ENCODE results near the gene GRPEL2.

Gene GRPEL2

DNA sequence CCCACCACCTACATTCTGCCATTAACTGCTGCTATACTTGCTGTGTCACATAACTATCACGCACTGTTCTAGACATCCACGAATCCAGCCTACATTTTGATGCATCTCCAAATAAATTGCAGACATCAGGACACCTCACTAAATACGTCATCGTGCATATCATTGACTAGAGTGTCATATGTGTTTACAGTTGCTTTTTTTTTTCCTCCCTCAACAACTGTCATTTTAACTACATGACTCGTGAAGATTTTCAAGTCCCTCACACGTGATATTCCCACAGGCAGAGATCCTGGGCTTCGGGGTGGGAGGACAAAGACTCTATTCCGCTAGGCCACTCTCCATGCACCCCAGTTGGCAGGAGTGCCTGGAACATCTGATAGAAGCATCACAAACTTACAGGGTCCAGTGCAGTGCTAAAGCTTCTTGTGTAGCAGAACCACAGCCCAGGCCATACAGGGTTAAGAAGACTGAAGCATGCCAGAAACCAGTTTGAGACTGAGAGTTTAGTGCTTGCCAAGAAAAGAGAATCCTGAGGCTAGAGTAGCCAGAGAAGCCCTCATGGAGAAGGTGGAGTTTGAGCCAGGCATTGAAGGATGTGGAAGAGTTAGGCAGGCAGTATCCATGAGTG lies 13.7 kb downstream of the GRPEL2 start:
- no peak for DNase-seq

DNA sequence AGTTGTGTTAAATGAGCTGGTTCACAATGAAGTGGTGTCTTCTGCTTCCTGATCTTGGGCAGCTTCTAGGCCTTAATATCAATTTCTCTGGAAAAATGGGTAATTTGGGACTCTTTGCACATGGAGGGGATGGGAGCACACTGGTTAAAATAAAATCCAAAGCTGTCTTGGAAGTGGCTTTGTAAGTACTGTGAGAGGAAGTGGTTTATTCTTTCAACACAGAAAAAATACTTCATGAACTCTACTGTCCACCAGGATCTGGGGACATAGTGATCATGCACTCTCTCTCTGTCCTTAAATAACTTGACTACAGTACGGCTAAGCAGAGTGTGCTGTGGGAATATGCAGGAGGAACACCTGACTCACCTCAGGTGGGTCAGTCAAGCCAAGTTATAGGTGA lies 15.0 kb downstream of the GRPEL2 start:
- no peak for DNase-seq

DNA sequence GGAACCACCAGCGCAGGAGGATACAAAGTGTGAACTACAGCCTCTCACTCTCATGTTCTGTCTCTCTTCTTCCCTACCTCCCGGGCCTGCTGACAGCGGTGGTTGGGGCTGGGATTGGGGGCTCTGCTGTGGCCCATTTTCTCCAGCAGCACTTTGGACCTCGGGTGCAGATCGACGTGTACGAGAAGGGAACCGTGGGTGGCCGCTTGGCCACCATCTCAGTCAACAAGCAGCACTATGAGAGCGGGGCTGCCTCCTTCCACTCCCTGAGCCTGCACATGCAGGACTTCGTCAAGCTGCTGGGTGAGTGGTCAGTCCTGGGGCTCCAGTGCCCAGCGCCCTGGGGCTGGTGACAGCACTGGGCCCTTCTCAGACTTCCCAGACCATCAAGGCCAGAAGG lies 17.2 kb downstream of the GRPEL2 start:
- no peak for DNase-seq

DNA sequence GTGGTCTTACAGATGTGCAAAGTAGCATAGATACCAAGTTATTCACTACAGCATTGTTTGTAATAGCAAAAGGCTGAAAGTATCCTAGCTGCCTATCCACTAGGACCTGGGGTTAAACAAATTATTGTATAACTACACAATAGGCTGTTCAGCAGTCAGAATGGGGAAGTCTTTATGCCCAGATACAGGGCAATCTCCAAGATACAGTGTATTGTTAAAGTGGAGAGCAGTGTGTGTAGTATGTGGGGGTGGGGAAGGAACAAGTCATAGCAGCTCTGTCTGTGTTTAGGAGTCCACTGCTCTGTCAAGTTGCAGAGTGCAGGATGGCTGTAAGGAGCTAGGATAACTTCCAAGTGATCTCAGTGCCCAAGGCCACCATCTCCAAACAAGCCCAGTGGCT lies 18.1 kb downstream of the GRPEL2 start:
- no peak for DNase-seq

DNA sequence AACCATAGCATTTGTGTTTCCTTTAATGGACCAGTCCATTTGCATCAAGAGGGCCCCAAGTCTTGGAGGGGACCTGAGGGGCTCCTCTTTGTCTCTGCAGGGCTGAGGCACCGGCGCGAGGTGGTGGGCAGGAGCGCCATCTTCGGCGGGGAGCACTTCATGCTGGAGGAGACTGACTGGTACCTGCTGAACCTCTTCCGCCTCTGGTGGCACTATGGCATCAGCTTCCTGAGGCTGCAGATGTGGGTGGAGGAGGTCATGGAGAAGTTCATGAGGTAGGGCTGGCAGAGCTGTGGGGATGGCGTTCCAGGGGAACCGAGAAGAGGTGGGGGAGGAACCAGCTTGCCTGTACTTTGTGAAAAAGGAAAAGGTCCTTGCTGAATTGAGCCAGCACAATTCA lies 18.6 kb downstream of the GRPEL2 start:
- no peak for DNase-seq

DNA sequence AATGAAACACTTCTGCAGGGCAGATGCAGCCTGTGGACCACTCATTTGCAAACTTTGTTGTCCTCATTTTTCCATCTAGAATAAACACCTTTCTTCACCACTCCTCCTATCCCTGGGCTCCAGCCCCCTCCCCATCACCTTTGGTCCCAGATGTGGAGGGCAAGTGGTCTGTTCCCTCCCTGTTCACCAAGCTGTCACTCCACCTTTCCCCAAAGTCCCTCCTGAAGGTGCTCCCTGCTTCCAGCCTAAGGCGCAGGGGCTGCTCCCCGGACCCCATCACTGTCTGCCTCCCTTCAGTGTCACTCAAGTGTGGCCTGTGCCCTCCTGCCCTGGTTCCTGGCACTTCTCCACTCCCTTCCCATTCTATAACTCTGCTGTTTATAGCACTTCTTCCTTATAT lies 19.4 kb downstream of the GRPEL2 start:
- no peak for DNase-seq

DNA sequence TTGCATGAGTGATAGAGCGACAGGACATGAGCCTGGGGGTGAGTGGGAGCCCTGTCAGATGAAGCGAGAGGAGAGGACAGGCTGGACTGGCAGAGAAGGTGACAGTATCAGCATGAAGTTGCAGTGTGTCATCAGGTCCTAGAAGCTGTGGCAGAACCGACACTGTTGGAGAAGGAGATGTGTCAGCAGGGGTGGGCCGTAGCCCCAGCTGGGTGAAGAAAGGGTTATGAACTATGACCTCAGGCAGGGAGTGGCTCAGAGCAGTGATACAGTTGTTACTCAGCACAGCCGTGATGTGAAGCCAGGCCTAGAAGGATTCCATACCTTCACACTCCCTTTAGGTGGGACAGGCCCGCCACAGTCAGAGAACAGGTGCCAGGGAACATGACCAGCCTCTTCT lies 20.1 kb downstream of the GRPEL2 start:
- no peak for DNase-seq

DNA sequence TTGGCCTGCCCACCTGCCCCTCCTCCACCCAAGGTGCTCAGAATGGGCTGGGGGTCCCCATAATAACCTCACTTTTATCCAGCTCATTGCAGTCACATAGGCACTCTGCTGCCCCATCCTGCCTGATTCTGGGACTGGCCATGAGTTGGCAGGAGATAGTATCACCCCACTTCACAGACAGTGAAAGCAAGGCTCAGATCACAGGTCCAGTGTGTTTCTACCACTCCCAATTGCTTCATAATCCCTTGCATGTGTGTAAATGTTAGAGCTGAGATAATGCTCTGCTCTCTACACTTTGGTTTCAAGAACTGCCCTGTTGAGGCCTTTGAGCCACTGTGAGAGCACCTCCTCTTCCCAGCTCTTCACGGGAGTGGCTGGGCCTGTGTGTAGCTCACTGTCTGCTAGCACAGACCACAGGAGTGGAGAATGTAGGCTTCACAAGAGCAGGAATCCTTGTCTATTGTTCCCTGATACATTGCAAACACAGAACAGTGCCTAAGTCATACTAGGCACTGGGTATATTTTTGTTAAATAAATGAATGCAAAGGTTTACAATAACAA lies 20.9 kb downstream of the GRPEL2 start:
- no peak for DNase-seq

DNA sequence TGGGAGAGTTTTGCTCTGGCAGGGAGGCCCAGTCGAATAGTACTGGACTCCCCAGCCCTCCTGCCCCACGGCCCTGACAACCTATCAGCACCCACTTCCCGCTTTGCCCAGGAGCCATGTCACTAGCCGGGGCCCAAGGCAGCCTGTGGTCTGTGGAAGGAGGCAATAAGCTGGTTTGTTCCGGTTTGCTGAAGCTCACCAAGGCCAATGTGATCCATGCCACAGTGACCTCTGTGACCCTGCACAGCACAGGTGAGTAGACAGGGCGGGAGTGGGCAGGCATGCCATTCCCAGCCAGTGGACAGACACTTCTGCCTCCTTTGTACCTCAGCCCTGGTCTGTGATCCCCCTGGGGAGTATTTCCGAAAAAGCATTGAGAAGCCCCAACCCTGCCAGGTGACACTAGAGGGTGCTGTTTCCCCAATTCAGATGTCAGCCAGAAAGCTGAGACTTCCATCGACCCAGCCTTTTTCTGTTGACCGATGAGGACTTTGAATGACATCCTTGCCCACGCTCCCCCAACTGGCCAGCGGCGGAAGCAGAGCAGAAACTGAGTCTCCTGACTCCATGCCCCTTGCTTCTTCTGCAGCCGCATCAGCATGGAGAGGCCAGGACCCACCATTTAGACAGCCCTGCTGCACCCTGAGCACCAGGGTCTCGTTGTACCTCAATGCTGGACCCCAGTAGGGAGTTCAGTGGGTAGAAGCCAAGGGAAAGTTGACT lies 22.1 kb downstream of the GRPEL2 start:
- peak; percentile 27 for DNase-seq

DNA sequence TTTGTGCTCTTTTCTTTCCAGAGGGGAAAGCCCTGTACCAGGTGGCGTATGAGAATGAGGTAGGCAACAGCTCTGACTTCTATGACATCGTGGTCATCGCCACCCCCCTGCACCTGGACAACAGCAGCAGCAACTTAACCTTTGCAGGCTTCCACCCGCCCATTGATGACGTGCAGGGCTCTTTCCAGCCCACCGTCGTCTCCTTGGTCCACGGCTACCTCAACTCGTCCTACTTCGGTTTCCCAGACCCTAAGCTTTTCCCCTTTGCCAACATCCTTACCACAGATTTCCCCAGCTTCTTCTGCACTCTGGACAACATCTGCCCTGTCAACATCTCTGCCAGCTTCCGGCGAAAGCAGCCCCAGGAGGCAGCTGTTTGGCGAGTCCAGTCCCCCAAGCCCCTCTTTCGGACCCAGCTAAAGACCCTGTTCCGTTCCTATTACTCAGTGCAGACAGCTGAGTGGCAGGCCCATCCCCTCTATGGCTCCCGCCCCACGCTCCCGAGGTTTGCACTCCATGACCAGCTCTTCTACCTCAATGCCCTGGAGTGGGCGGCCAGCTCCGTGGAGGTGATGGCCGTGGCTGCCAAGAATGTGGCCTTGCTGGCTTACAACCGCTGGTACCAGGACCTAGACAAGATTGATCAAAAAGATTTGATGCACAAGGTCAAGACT lies 22.8 kb downstream of the GRPEL2 start:
- no peak for DNase-seq

DNA sequence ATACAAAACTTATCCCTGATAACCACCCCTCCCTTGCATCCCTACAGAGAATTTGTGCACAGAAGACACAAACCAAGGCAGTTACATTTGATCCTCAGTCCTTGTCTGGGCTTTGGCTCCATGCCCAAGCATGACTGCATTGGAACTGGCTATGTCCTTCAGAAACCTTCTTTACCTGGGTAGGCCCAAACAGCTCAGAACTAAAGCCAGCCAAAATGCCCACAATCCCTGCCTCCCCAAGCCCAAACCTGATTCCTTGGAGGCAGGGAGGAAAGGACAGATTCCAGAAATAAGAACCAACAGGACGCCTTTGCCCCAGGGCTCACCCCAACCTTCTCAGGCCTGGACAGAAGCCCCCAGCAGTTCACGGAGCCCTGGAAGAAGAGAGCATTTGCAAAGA lies 25.6 kb downstream of the GRPEL2 start:
- DNase-seq: no peak

DNA sequence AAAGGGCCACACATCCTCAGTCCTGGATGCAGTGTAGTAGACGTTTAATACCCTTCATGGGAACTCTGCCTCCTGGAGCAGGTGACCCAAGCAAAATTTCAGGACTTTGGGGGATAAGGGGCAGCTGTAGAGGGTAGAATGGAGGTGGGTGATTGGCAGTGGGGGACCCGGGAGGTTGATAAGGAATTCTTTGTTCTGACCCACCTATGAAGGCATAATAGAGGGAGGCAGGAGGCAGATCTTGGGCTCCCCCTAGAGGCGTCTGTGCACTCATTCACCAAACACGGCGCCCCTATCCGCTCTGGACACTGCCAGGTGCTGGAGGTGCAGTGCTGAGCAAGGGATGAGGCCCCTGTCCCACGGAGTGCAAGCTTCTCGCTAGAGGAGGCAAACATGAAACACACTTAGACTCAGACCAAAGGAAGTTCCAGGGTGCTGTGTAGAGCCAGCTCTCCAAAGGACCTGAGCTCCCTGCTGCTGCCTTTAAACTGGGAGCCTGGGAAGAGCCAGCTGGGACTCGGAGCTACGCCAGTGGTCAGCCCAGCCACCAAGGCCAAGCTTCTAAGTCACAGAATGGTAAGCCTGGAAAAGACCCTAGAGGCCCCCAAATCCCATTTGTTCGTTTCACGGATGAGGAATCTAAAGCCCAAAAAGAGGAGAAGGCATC lies 26.1 kb downstream of the GRPEL2 start:
- DNase-seq: peak; percentile 46

DNA sequence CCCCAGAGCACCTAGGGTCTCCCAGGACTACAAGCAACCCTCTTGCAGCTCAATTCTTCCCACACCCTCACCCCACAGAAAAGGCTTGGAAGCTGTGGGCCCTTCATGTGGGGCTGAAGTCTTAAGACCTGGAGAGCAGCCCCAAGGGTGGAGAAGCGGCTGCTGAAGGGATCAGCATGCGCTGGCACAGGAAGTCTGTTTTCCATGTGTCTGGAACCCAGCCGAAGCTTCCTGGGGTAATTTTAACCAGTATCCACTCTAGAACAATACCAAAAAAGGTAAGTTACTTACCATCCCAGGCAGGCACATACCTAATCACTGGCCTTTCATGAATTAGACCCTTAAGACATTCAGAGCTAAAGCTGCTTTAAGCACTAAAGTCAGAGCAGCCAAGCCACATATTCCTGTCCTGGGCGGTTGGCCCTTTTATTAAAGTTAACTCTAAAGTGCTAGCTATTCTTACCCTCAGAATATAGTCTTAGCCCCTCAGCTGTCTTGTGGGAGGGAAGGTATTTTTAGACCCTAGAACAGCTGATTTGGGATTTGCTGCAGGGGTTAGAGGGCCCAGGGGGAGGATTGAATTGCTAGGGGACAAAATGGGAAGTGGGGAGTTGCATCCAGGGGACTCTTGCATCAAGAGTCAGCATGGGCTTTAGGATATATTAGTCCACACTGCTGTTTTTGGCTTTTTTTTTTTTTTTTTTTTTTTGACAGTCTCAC lies 26.9 kb downstream of the GRPEL2 start:
- DNase-seq: no peak

DNA sequence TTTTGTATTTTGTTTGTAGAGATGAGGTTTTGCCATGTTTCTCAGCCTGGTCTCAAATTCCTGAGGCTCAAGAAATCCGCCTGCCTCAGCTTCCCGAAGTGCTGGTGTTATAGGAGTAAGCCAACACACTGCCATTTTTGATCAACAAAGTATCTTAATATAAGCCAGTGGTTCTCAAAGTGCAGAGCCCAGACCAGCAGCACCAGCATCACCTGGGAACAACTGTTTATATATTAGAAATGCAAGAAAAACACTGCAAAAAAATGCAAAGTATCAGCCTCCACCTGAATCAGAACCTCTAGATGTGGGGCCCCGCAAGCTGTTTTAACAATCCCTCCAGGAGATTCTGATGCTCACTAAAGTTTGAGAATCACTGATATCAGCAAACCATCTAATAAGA lies 27.6 kb downstream of the GRPEL2 start:
- DNase-seq: no peak

DNA sequence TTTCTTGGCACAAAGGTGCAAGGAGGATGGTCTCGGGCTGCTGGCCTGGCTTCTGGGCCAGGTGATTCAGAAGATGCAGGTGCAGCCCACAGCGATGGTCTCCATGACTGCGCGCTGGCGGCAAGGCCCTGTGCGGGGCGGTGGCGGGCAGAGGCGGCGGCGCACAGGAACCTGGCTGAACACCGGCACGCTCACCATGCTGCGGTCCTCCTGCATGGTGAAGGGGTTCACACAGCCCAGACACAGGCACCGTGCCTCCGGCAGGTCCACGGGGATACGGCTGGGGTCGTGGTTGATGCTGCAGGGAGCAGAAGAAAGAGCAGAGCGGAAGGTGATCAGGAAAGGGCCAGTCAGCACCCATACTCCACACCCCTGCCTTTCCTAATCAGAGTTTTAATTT lies 29.0 kb downstream of the GRPEL2 start:
- no peak for DNase-seq

DNA sequence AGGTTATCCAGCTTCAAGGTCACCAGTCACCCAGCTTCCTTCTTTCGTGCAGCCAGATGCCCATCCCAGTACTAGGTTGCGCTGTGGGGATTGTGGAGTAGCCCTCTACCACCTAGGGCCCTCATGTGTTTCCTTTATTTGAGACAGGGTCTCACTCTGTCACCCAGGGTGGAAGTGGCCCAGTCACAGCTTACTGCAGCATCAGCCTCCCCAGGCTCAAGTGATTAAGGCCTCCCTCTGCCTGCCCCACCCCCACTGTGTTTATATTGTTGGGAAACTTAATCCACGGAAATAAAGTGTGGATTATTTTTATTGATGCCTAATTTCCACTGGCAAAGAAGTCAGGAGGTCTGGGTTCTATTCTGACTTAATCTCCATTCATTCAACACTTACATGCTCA lies 29.5 kb downstream of the GRPEL2 start:
- DNase-seq: no peak

DNA sequence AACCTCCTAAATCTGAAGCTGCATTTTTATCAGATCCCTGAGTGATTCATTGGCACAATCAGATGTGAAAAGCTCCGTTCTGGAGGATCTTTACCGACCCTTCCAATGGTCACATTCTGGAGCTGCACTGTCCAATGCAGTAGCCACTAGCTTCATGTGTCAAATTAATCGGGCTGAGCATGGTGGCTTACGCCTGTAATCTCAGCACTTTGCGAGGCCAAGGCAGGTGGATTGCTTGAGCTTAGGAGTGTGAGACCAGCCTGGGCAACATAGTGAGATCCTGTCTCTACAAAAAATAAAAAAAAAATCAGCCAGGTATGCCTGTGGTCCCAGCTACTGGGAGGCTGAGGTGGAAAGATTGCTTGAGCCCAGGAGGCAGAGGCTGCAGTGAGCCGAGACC lies 30.1 kb downstream of the GRPEL2 start:
- no peak for DNase-seq

DNA sequence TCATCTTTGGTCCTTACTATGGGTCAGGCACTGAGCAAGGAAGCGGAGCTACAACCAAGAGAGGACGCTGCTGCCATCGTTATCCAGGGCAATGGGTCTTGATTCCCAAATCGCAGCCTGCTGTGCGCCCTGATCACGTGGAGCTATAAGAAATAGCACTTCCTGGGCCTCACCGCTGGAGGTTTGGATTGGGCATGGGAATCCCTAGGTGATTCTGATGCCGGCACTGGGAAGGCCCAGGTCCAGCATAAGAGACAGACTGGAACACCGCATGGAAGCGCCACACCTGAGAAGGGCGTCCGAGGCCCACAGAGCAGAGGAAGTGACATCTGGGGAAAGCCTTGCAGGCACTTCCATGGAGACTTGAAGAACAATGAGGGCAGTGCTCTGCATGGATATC lies 30.8 kb downstream of the GRPEL2 start:
- DNase-seq: no peak

DNA sequence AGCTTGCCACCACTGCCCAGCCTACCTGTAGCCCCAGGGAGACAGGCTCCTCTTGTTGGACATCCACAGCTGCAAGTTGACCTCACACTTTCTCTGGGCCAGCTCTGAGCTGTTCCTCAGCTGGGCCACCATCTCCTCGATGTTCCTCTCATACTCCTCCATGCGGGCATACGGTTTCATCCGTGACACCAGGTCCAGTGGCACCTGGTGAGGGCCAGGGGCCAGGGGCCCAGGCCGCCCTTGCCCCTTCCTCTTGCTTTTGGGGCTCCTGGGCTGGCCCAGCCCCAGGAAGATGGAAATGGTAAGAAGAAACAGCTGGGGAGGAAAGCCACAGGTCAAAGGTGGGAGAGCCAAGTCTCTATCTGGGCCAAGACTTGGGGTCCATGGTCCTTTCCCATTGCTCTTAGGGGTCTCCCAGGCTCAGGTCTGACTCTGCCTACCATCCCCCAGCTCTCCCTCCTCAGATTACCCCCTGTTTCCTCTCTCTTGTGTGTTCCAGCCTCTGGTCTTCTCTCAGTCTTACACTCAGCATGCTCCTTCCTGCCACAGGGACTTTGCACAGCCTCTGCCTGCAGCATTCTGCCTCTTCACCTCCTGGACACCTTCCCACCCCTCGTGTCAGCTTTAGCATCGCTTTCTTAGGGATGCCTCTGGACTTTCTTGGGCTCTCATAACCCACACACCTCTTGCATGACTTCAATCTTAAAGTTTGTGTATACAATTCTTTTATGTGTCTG lies 31.6 kb downstream of the GRPEL2 start:
- no peak for DNase-seq

DNA sequence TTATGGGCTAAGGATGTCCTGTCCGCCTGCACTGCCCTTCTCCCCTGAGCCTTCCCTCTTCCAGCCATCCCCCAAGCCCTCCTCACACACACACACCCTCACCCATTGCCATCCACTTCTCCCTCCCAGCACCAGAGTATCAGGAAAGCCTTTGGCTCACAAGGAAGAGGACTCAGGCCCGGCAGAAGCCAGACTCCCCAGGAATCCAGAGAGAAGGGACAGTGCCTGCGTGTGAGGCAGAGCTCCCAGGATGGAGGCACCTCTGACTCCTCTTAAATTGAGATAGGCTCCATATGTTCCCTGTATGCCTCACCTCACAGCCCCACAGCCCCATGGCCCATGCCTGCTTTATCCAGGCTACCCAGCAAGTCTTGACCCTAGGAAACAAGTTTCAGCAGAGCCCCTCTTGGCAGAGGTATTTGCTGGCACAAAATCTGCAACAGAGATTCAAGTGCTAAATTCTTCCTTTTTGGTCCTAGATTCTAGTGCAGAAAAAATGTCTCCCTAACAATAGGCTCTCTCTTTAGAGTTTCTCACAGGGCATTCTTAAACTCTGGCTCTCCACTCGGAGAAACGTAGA lies 33.0 kb downstream of the GRPEL2 start:
- no peak for DNase-seq

DNA sequence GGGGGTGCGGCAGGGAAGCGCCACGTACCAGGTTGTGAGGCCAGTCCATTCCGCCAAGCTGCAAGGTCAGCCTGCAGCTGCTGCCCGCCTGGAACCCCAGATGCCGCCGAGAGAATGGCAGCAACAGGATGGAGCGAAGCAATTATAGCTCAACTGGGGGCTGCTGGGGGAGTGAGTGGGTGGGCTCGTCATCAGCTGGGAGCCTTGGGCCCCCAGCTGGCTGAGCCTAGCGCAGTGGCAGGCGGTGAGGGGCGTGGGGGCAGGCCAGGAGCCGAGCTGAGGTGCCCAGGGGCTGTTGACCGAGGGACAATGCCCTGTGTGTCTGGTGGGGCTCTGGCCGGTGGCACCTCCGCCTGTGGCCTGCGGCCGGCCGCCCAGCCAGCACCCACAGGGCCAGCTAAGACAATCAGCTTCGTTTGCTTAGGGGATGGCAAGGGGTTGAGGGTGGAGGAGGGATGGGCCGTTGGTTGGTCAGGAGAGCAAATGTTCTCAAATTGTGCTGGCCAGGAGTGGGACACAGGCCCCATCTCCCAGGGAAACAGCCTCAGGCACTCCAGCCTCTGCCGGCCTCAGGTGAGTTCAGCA lies 34.0 kb downstream of the GRPEL2 start, which contains the start of gene IL17B:
Gene IL17B (minus strand): TSS at position 116 of the 585 bp plus-strand sequence. CDS start 67 bp downstream, at position 49.
- DNase-seq: no peak
